CD4-positive, alpha-beta T cell treated with Interleukin-6 for 4 hours (primary cell): ENCODE measurements around the gene EXOSC7.
"Not testable (repeated sequence)": the region's sequence is repeated elsewhere in the genome, so short reads cannot be mapped to it uniquely, and the experiment has no call there.

Experiments
- DNase-seq: peaks from one replicate; pipeline ENCODE4 v3.0.0-alpha.2; 2020; ENCODE audit warnings: mixed read lengths

EXOSC7 gene

DNA sequence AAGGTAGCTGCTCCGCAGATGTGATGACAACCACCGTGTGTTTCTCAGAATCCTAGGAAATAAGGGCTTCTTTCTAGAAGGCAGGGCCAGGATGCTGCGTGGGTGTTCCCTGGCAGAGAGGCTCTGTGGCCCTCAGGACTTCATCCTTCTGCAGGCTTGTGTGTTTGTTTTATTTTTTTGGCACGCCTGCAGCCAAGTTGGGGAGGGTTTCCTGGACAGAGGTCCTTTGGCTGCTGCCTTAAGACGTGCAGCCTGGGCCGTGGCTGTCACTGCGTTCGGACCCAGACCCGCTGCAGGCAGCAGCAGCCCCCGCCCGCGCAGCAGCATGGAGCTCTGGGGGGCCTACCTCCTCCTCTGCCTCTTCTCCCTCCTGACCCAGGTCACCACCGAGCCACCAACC lies 50.0 kb downstream of the EXOSC7 start, which contains the start of gene CLEC3B:
TSS of gene CLEC3B (plus strand) at position 266 of the 400 bp plus-strand sequence. CDS start at position 326, 60 bp downstream.
- no peak for DNase-seq

DNA sequence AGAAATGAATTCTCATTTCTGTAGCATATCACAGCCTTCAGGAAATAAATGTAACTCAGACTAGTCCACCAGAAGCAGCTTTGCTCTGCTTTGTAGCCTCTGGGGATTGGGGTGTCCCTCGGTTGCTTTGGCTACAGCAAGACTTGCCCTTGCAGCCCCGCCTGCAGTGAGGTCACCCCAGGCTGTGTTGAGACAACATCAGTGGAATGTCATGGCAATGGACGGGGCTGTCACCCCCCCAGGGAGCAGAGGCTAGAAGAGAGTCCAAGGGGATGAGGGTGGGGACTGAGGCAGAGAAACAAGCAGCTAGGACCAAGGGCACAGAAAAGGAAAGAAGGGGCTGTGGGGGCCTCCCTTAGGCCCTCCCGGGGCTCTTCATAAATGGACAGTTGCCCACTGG lies 50.9 kb downstream of the EXOSC7 start:
- no peak for DNase-seq

DNA sequence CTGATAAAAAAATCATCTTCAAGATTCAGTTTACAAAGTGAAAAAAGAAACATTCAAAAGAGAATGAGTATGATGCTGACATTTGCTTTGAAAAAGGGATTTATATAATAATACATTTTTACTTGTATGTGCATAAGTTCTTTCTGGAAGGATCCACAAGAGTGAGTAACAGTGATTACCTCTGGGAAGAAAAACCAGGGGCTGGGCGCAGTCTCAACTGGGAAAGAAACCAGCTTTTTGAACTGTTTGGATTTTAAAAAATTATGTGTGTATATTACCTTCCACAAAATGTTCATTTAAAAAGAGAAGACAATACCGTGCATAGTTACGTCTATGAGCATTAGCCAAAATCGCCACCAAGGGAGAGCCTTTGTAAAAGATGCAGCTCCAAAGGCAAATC lies 51.4 kb downstream of the EXOSC7 start:
- DNase-seq, result no peak

- no peak for DNase-seq
Measured at GRCh38 chr3:45029216-45029615, 53.2 kb downstream of the EXOSC7 start.

GRCh38 chr3:45029661-45030060 lies 53.6 kb downstream of the EXOSC7 start:
- DNase-seq, result no peak

DNA sequence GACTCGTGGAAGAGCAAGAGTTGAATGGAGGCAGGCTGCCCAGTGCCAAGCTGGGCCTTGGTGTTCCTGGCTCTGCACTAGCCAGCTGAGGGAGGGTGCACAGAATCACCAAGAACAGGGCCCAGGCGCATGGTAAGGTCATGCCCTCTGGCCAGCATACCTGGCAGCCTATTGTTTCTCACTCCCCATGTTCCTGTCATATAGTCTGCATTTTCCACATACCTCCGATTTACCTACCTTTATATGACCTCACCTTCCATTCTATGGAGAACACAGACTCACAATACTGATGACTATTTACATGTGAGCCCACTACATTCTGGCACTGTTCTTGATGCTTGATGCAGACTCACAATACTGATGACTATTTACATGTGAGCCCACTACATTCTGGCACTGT lies 55.5 kb downstream of the EXOSC7 start:
- DNase-seq, result no peak

GRCh38 chr3:45032113-45032512 lies 56.1 kb downstream of the EXOSC7 start:
- DNase-seq, result no peak

GRCh38 chr3:45033791-45034190 lies 57.7 kb downstream of the EXOSC7 start:
- no peak for DNase-seq

GRCh38 chr3:45034612-45035252 lies 58.7 kb downstream of the EXOSC7 start:
- peak; percentile 43 for DNase-seq

DNA sequence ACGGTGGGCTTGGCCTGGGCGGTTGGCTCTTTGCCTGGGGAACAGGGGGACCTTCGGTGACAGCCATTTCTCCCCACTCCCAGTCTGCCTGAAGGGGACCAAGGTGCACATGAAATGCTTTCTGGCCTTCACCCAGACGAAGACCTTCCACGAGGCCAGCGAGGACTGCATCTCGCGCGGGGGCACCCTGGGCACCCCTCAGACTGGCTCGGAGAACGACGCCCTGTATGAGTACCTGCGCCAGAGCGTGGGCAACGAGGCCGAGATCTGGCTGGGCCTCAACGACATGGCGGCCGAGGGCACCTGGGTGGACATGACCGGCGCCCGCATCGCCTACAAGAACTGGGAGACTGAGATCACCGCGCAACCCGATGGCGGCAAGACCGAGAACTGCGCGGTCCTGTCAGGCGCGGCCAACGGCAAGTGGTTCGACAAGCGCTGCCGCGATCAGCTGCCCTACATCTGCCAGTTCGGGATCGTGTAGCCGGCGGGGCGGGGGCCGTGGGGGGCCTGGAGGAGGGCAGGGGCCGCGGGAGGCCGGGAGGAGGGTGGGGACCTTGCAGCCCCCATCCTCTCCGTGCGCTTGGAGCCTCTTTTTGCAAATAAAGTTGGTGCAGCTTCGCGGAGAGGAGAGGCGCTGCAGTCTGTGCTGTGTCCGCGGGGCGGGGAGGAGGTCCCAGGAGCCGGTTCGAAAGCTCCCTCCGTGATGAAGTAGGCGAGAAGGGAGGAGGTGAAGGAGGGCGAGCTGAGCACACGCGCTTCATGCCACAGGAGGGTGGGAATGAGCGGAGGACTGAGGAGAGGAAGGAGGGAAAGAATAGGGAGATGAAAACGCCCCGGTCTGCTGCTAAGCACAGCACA lies 59.6 kb downstream of the EXOSC7 start:
- DNase-seq, result peak; percentile 33

DNA sequence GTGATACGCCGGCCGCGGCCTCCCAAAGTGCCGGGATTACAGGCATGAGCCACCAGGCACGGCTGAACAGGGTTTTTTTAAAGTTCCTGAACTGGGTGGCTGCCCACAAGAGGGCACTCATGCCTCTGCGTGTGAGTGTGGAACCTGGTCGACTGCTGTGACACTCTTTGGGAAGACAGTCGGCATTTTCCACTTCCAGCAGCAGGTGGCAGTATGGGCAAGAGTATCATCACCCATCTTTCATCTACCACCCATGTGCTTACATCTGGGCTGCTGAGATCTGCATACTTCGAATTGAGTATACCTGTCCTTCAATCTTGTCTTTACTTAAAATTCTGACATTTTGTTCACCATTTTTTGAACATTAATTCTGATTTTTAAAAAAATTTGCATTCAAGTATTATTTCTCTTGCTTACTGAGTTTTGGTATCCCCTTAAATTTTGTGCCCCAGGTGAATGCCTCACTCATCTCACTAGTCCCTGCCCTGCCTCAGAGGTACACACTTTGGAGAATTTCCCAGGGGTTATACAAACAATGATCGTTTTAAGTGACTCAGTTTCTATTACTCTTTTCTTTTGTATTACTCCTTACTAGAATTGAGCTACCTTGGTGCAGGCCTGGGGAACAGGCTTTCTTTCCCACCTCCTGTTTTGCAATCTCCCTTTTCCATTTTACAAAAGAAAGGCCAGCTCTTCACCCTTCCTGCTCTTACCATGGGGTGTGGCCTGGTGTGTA lies 61.8 kb downstream of the EXOSC7 start:
- DNase-seq, result peak; percentile 93

DNA sequence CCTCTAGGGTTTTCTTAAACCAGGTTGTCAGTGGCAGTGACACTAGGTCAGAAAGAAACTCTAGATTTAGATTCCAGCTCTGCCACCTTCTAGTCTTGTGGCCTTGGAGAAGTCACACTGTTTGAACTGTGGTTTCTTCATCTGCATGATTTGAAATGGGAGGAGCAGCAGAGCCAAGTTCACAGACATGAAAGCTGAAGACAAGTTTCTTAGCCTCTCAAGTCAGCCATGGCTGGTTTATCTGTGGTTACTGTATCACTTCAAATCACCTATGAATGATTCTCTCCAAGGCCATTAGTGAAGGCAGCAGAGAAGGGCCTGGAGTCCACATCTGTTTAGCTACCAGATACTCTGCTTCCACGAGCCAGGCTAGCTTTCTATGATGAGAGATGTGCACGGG lies 65.6 kb downstream of the EXOSC7 start:
- no peak for DNase-seq

GRCh38 chr3:45042162-45042561 lies 66.1 kb downstream of the EXOSC7 start:
- DNase-seq, result no peak

GRCh38 chr3:45043728-45044299 lies 67.8 kb downstream of the EXOSC7 start:
- DNase-seq, result no peak

GRCh38 chr3:45048244-45048643 lies 72.2 kb downstream of the EXOSC7 start:
- DNase-seq, result no peak

- DNase-seq, result no peak
Measured at GRCh38 chr3:45049807-45050206, 73.8 kb downstream of the EXOSC7 start.

- DNase-seq, result no peak
Measured at GRCh38 chr3:45051685-45052084, 75.6 kb downstream of the EXOSC7 start.

GRCh38 chr3:45053805-45054195 lies 77.8 kb downstream of the EXOSC7 start:
- not testable (repeated sequence) for DNase-seq

GRCh38 chr3:45054196-45054857 lies 78.3 kb downstream of the EXOSC7 start:
- DNase-seq, result no peak

- DNase-seq, result no peak
Measured at GRCh38 chr3:45055032-45055410, 79.0 kb downstream of the EXOSC7 start.

DNA sequence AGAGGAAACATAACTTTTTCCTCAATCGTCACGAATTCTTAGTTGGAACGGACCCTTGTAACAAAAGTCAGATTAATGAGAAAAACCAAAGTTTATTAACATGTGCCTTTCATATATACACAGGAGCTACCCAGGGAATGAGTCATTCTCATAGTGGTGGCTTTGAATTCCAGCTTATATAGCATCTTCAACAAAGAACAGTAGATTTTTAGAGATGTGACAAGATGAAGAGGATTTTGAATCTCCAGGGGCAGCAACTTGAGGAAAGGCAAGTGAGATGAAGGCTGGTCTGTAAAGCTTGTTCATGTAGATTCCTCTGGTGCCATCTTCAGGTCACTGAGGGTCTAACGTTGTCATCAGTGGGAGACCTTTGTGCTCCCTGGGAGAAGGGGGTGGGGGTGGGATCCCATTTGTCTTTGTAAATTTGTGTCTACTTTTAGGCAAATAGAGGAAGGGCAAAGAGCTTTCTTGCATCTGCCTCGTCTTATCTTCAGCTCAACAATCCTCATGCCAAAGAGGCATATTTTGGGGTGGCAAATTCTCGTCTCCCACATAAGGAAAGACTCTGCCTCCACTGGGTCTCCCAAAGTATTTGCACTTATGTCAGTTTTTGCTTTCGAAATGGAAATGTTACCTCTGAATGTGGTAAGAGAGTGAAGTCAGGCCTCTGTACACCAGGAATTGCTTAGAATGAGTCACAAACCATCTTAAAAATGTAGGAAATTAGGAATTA lies 79.5 kb downstream of the EXOSC7 start:
- no peak for DNase-seq
